ENCODE data around the gene EIF4B.

EIF4B gene

GRCh38 chr12:53053218-53054111 lies 47.2 kb downstream of the EIF4B start:
- Histone ChIP-seq H3K9me3 (ENCODE audit: severe bottlenecking) (no peaks in the 10 kb centered on the region), H3K4me3 (ENCODE audit: low read depth, low read length) (peak overlapping the region; percentile 56), H3K27me3 (ENCODE audit: insufficient read depth, low read depth, severe bottlenecking) (no peaks in the 10 kb centered on the region), H3K36me3 (no peaks in the 10 kb centered on the region), H3K27ac (peak overlapping the region; percentile 74)
- TF ChIP-seq, protein P1, sequence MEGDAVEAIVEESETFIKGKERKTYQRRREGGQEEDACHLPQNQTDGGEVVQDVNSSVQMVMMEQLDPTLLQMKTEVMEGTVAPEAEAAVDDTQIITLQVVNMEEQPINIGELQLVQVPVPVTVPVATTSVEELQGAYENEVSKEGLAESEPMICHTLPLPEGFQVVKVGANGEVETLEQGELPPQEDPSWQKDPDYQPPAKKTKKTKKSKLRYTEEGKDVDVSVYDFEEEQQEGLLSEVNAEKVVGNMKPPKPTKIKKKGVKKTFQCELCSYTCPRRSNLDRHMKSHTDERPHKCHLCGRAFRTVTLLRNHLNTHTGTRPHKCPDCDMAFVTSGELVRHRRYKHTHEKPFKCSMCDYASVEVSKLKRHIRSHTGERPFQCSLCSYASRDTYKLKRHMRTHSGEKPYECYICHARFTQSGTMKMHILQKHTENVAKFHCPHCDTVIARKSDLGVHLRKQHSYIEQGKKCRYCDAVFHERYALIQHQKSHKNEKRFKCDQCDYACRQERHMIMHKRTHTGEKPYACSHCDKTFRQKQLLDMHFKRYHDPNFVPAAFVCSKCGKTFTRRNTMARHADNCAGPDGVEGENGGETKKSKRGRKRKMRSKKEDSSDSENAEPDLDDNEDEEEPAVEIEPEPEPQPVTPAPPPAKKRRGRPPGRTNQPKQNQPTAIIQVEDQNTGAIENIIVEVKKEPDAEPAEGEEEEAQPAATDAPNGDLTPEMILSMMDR (IDR thresholded peaks at IDR 0.05; ENCODE audit: low read depth, low read length) = peak; percentile 72
- peak; percentile 82 for DNase-seq

GRCh38 chr12:53054112-53054878 lies 48.0 kb downstream of the EIF4B start:
- DNase-seq = peak; percentile 96

DNA sequence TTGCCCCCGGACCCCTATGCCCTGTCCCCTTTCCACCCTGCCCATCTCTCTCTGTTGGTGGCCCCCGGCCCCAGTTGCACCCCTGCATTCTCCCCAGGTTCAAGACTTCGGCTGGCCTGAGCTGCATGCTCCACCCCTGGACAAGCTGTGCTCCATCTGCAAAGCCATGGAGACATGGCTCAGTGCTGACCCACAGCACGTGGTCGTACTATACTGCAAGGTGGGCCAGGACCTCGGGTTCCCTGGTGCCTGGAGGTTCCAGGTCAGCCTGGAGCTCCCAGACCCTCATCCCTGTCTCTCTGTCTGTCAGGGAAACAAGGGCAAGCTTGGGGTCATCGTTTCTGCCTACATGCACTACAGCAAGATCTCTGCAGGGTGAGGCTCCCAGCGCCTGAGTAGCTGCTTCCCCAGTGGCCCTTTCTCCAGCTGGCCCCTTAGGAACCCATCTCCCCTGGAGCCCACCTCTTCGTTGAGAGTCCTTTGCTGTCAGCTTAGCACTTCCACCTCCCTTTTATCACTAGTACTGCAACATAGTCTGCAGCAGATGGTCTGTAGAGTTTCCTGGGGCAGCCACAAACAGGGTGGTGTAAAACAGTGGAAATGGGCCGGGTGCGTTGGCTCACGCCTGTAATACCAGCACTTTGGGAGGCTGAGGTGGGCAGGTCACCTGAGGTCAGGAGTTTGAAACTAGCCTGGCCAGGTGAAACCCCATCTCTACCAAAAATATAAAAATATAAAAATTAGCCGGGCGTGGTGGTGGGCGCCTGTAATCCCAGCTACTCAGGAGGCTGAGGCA lies 49.4 kb downstream of the EIF4B start:
- Histone ChIP-seq H3K9me3 (ENCODE audit: severe bottlenecking) (no peaks in the 10 kb centered on the region), H3K27ac (no peak overlapping the region; the same call in 1 of the 2 replicates), H3K4me3 (ENCODE audit: low read depth, low read length) (no peak overlapping the region), H3K27me3 (ENCODE audit: insufficient read depth, low read depth, severe bottlenecking) (no peaks in the 10 kb centered on the region), H3K36me3 (no peaks in the 10 kb centered on the region)
- DNase-seq = no peak
- TF ChIP-seq, protein P1 (IDR thresholded peaks at IDR 0.05; ENCODE audit: low read depth, low read length) = no peak

More at GRCh38 chr12:53054112-53054878, 48.0 kb downstream of the EIF4B start:
- Histone ChIP-seq H3K27me3 (ENCODE audit: insufficient read depth, low read depth, severe bottlenecking) (no peaks in the 10 kb centered on the region), H3K4me3 (ENCODE audit: low read depth, low read length) (peak overlapping the region; percentile 56), H3K9me3 (ENCODE audit: severe bottlenecking) (no peaks in the 10 kb centered on the region), H3K36me3 (no peaks in the 10 kb centered on the region), H3K27ac (peak overlapping the region; percentile 74)
- TF ChIP-seq, protein P1 (IDR thresholded peaks at IDR 0.05; ENCODE audit: low read depth, low read length) = no peak

GRCh38 chr12:53056296-53056695 lies 50.0 kb downstream of the EIF4B start:
- H3K9me3 ChIP-seq (ENCODE audit: severe bottlenecking) = no peaks in the 10 kb centered on the region
- no peaks in the 10 kb centered on the region for H3K27me3 ChIP-seq (ENCODE audit: insufficient read depth, low read depth, severe bottlenecking)
- H3K36me3 ChIP-seq = no peaks in the 10 kb centered on the region
- TF ChIP-seq, protein P1 (IDR thresholded peaks at IDR 0.05; ENCODE audit: low read depth, low read length) = no peak
- H3K4me3 ChIP-seq (ENCODE audit: low read depth, low read length) = no peak overlapping the region
- peak overlapping the region; percentile 6; the same call in 1 of the 2 replicates for H3K27ac ChIP-seq
- no peak for DNase-seq

DNA sequence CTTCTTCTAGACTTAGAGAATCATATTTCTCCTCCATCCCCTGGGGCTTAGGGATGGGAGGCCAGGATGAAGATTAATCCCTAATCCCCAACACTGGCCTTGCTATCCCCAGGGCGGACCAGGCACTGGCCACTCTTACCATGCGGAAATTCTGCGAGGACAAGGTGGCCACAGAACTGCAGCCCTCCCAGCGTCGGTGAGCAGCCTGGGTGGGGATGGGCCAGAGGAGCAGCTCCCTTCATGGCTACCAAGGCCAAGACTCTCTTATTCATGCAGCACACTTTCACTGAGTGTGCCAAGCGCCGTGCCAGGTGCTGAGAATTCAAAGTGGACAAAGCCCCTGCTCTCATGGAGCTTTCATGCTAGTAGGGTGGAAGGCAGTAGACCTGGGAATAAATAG lies 50.6 kb downstream of the EIF4B start:
- TF ChIP-seq, protein P1 (IDR thresholded peaks at IDR 0.05; ENCODE audit: low read depth, low read length) = no peak
- Histone ChIP-seq H3K9me3 (ENCODE audit: severe bottlenecking) (no peaks in the 10 kb centered on the region), H3K27ac (peak overlapping the region; percentile 10; the same call in 1 of the 2 replicates), H3K36me3 (no peaks in the 10 kb centered on the region), H3K27me3 (ENCODE audit: insufficient read depth, low read depth, severe bottlenecking) (no peaks in the 10 kb centered on the region), H3K4me3 (ENCODE audit: low read depth, low read length) (no peak overlapping the region)
- peak; percentile 68 for DNase-seq
